Measurements from ENCODE around the gene GALNT18. TPM values are rescaled to one million over a fixed set of nuclear protein-coding genes. Genes with fewer than 3 reads are reported as not detected.

GALNT18 gene
- total RNA-seq, 2 donors from 2014 or later, result 28.2 to 57.8 TPM

DNA sequence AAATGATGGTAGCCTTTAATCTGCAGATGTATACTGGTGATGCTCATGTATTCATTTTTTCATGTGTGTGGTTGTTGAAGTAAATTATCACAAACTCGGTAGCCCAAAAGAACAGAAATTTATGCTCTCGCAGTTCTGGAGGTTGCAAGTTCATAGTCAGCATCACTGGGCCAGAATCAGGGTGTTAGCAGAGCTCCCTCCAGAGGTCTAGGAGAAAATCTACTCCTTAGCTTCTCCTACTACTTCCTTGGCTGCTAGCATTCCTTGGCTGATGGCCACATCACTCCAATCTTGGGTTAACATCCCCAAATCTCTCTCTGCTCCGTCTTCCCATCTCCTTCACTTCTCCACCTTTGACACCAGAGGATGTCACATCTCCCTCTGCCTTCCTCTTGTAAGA is 45.3 kb upstream of the GALNT18 start:
- Histone ChIP-seq H3K4me1 (ENCODE audit: control insufficient read depth in 1 of 2, low read depth in 2 of 2) (no peaks in the 10 kb centered on the region), H3K27me3 (replicated peaks; ENCODE audit: insufficient read depth) (no peaks in the 10 kb centered on the region), H3K9me3 (no peaks in the 10 kb centered on the region), H3K36me3 (no peaks in the 10 kb centered on the region), H3K4me3 (no peak overlapping the region), H3K27ac (no peak overlapping the region)
- DNase-seq (ENCODE audit: low spot score) (no peak), ATAC-seq (ENCODE audit: insufficient number of reproducible peaks, low FRiP score, low read depth) (no peak)
- TF ChIP-seq, protein P1, sequence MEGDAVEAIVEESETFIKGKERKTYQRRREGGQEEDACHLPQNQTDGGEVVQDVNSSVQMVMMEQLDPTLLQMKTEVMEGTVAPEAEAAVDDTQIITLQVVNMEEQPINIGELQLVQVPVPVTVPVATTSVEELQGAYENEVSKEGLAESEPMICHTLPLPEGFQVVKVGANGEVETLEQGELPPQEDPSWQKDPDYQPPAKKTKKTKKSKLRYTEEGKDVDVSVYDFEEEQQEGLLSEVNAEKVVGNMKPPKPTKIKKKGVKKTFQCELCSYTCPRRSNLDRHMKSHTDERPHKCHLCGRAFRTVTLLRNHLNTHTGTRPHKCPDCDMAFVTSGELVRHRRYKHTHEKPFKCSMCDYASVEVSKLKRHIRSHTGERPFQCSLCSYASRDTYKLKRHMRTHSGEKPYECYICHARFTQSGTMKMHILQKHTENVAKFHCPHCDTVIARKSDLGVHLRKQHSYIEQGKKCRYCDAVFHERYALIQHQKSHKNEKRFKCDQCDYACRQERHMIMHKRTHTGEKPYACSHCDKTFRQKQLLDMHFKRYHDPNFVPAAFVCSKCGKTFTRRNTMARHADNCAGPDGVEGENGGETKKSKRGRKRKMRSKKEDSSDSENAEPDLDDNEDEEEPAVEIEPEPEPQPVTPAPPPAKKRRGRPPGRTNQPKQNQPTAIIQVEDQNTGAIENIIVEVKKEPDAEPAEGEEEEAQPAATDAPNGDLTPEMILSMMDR (IDR thresholded peaks at IDR 0.05), result no peak

DNA sequence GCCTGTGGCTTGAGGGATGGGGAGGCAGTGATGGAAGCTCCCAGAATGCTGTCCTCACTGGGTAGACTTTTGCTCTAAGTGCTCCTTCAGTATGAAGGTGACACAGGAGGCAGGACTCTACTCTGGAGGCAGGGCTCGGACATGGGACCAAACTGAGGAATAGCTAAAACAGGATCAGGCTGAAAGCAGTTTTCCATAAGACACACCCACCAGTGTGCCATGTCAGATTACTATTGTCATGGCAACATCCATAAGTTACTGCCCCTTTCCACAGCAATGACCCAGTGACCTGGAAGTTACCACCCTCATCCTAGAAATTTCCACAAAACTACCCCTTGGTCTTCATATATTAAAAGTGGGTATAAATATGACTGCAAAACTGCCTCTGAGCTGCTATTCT is 43.6 kb upstream of the GALNT18 start:
- Histone ChIP-seq H3K27ac (no peak overlapping the region), H3K27me3 (replicated peaks; ENCODE audit: insufficient read depth) (no peaks in the 10 kb centered on the region), H3K36me3 (no peaks in the 10 kb centered on the region), H3K9me3 (no peaks in the 10 kb centered on the region), H3K4me3 (no peak overlapping the region), H3K4me1 (ENCODE audit: control insufficient read depth in 1 of 2, low read depth in 2 of 2) (no peaks in the 10 kb centered on the region)
- DNase-seq (ENCODE audit: low spot score) (no peak), ATAC-seq (ENCODE audit: insufficient number of reproducible peaks, low FRiP score, low read depth) (no peak)
- TF ChIP-seq, protein P1 (IDR thresholded peaks at IDR 0.05), result no peak

DNA sequence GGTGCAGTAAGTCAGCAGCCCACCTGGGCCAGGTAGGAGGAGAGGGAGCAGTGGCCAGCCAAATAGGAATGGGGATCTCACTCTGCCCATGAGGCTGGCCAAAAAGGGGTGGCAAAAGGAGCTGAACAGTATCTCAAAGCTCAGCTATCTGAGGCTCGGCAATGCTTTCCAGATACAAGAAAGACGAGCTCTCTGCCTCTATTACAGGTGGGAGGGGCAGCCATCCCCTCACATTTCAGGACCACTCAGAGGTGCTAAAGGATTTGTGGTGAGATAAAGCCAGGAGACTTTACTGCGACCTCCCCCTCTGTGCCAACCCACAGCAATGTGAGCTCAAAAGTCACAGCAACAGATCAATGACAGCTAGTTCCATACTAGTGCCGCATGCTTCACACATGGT is 42.1 kb upstream of the GALNT18 start:
- no peak overlapping the region for H3K27ac ChIP-seq
- TF ChIP-seq, protein P1 (IDR thresholded peaks at IDR 0.05), result no peak
- DNase-seq (ENCODE audit: low spot score), result no peak
- no peaks in the 10 kb centered on the region for H3K36me3 ChIP-seq
- H3K4me3 ChIP-seq, result no peak overlapping the region
- ATAC-seq (ENCODE audit: insufficient number of reproducible peaks, low FRiP score, low read depth), result no peak
- H3K9me3 ChIP-seq, result no peaks in the 10 kb centered on the region
- H3K27me3 ChIP-seq (replicated peaks; ENCODE audit: insufficient read depth), result no peaks in the 10 kb centered on the region
- no peaks in the 10 kb centered on the region for H3K4me1 ChIP-seq (ENCODE audit: control insufficient read depth in 1 of 2, low read depth in 2 of 2)

DNA sequence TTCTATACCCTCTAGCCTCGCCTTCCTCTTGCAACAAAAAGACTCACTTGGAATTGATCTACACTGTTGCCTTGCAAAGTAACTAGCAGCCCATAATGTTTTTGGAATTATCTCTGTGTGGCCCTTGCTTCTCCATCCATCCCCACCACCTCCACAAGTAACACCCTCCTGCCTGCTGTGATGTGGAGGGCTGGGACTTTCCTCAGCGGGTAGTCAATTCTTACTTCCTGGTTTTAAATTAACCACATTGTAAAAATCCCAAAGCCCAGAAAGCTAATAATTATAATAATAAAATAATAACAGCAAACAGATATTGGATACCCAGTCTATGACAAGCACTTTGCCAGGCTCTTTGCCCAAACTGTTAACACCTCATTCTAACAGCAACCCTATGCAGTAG is 40.8 kb upstream of the GALNT18 start:
- H3K4me3 ChIP-seq, result no peak overlapping the region
- H3K27ac ChIP-seq, result no peak overlapping the region
- ATAC-seq (ENCODE audit: insufficient number of reproducible peaks, low FRiP score, low read depth) (no peak), DNase-seq (ENCODE audit: low spot score) (no peak)
- no peaks in the 10 kb centered on the region for H3K4me1 ChIP-seq (ENCODE audit: control insufficient read depth in 1 of 2, low read depth in 2 of 2)
- TF ChIP-seq, protein P1 (IDR thresholded peaks at IDR 0.05), result no peak
- H3K9me3 ChIP-seq, result no peaks in the 10 kb centered on the region
- no peaks in the 10 kb centered on the region for H3K27me3 ChIP-seq (replicated peaks; ENCODE audit: insufficient read depth)
- no peaks in the 10 kb centered on the region for H3K36me3 ChIP-seq

DNA sequence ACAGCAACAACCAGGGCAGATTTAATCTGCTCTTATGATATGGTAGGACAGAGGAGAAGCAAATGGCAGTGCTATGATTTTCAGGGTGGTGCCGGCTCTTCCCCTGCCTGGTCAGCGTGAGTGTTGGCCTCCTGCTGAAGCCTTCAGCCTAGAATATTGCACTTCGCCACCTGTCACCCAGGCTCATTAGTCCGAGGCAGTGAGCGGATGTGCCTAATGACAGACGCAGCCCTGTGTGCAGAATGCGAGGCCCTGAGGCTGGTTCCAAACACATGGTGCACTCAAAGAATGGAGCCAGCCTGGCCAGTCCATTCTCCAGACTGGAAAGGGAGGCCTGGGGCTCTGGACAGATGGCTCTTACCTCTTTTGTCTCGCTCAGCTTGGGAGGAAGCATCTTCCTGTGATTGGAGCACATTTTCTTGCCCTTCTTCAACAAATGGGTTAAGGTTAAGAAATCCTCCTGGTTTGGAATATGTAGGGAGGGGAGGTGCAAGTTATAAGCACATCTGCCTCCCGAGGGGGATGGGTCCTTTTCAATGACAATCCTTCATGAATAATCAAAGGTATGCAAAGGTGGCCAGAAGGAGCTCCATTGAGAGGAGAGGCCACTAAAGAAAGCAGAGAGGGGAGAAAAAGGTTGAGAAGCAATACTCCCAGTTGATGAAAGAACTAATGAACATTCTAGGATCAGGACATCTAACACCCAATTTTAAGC is 39.7 kb upstream of the GALNT18 start:
- Histone ChIP-seq H3K36me3 (no peaks in the 10 kb centered on the region), H3K27me3 (replicated peaks; ENCODE audit: insufficient read depth) (no peaks in the 10 kb centered on the region), H3K27ac (no peak overlapping the region), H3K9me3 (no peaks in the 10 kb centered on the region), H3K4me3 (no peak overlapping the region), H3K4me1 (ENCODE audit: control insufficient read depth in 1 of 2, low read depth in 2 of 2) (no peaks in the 10 kb centered on the region)
- no peak for ATAC-seq (ENCODE audit: insufficient number of reproducible peaks, low FRiP score, low read depth)
- TF ChIP-seq, protein P1 (IDR thresholded peaks at IDR 0.05), result no peak
- DNase-seq (ENCODE audit: low spot score), result no peak
